A673 (cell line): ENCODE data around the gene CD9.

Experiments
- EZH2 ChIP-seq: fragments of 200-600 bp; sonication (generic); IDR thresholded peaks from 2 replicates; pipeline ENCODE4 v1.6.1; 2017; ENCODE audit warnings: borderline replicate concordance, low read depth, mild to moderate bottlenecking, mixed read lengths, antibody characterized with exemption, low read length; ENCODE audit not compliant: poor library complexity, severe bottlenecking
- TF ChIP-seq, protein P1 (sequence below): fragments of 300-800, 200-600 bp; sonication (generic); conservative IDR thresholded peaks from 2 replicates; pipeline ENCODE4 v1.5.1; 2017; ENCODE audit warnings: low read depth, mild to moderate bottlenecking, antibody characterized with exemption, low read length, moderate library complexity, mixed read lengths

DNA sequence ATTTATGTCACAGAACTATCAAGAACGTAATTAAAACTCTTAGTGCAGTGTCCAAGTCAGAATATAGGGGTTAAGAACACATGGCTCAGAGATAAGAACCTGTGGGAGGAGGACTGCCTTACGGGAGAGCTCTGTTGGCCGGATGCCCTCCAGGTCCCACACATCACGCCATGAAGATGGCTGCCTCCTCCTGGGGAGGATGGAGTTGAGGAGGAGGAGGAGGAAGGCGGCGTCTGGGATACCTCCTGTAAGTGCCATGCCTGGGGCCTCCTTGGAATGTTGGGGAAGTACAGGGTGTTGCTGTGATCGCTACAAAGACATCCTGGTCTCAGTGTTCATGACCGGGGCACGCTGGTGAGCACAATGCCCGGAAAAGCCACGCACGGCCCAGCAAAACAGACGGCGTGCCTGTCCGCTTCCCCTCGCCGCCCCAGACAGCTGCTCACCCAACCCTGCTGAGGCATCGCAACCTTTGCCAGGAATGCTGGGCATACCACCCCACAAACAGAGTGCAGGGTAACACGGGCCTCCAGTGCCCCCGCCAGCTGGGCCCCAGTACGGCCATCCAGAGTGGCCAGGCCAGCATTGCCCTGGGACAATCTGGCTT lies 28.7 kb upstream of the CD9 start:
- TF ChIP-seq, protein P1, sequence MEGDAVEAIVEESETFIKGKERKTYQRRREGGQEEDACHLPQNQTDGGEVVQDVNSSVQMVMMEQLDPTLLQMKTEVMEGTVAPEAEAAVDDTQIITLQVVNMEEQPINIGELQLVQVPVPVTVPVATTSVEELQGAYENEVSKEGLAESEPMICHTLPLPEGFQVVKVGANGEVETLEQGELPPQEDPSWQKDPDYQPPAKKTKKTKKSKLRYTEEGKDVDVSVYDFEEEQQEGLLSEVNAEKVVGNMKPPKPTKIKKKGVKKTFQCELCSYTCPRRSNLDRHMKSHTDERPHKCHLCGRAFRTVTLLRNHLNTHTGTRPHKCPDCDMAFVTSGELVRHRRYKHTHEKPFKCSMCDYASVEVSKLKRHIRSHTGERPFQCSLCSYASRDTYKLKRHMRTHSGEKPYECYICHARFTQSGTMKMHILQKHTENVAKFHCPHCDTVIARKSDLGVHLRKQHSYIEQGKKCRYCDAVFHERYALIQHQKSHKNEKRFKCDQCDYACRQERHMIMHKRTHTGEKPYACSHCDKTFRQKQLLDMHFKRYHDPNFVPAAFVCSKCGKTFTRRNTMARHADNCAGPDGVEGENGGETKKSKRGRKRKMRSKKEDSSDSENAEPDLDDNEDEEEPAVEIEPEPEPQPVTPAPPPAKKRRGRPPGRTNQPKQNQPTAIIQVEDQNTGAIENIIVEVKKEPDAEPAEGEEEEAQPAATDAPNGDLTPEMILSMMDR = no peak
- TF ChIP-seq EZH2 = no peak
